ENCODE results near the gene CFAP221. TPM values are rescaled to one million over a fixed set of nuclear protein-coding genes. Genes with fewer than 3 reads are reported as not detected.

The CFAP221 gene
- total RNA-seq = 0.20 TPM

- DNase-seq = peak; percentile 25
Observed at GRCh38 chr2:119544075-119544938, at the start of gene CFAP221. CFAP221 (plus strand) TSS chr2:119544449; CDS start chr2:119546132, 1,683 bp downstream.

GRCh38 chr2:119495948-119496347, 48.3 kb upstream of the CFAP221 start:
- no peak for DNase-seq

DNA sequence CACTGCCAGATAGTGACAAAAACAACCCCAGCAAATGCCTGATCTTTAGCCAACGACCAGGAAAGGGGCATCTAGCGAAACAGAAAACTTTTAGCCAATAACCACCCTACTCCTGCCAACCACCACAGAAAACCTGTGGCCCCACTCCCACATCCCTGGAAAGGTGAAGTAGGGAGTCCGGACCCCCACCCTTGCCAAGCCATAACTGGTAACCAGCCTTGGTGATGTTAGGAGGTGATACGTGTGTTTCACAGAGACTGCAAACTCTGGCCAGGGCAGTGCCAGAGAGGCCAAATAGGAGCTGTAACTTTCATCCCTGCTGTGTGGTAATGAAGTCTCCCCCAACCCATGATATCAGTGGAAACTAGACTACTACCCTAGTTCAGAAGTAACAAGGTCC, 47.6 kb upstream of the CFAP221 start:
- no peak for DNase-seq

- no peak for DNase-seq
Observed at GRCh38 chr2:119508756-119509155, 35.5 kb upstream of the CFAP221 start.

DNA sequence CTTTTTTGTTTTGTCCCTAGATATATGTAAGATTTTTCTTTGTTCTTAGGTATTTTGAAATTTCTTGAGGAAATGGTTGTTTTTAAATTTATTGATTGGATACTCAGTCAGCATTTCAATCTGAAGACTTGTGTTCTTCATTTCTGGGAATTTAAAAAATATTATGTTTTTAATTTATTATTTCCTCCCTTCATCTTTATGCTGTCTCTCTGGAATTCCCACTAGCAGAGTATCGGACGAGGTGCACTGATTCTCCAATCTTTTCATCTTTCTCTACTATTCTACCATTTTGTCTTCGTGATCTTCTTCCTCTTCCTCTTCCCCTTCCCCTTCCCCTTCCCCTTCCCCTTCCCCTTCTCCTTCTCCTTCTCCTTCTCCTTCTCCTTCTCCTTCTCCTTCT, 32.3 kb upstream of the CFAP221 start:
- no peak for DNase-seq

GRCh38 chr2:119512946-119513345, 31.3 kb upstream of the CFAP221 start:
- no peak for DNase-seq

- no peak for DNase-seq
Observed at GRCh38 chr2:119513832-119514231, 30.4 kb upstream of the CFAP221 start.

DNA sequence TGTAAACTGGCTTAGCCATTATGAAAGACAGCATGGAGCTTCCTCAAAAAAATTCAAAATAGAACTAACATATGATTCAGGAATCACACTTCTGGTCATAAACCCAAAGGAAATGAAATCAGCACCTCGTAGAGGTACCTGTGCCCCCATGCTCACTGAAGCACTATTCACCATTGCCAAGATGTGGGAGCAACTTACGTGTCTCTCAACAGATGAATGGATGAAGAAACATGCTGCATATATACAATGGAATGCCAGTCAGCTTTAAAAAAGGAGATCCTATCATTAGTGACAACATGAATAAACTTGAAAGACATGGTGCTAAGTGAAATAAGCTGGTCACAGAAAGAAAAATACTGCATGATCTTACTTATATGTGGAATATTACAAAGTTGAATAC, 28.1 kb upstream of the CFAP221 start:
- no peak for DNase-seq

GRCh38 chr2:119517433-119517832, 26.8 kb upstream of the CFAP221 start:
- DNase-seq = no peak

GRCh38 chr2:119518401-119519056, 25.7 kb upstream of the CFAP221 start:
- no peak for DNase-seq

GRCh38 chr2:119519057-119519408, 25.2 kb upstream of the CFAP221 start:
- no peak for DNase-seq

- DNase-seq = no peak
Observed at GRCh38 chr2:119520696-119521432, 23.4 kb upstream of the CFAP221 start.

DNA sequence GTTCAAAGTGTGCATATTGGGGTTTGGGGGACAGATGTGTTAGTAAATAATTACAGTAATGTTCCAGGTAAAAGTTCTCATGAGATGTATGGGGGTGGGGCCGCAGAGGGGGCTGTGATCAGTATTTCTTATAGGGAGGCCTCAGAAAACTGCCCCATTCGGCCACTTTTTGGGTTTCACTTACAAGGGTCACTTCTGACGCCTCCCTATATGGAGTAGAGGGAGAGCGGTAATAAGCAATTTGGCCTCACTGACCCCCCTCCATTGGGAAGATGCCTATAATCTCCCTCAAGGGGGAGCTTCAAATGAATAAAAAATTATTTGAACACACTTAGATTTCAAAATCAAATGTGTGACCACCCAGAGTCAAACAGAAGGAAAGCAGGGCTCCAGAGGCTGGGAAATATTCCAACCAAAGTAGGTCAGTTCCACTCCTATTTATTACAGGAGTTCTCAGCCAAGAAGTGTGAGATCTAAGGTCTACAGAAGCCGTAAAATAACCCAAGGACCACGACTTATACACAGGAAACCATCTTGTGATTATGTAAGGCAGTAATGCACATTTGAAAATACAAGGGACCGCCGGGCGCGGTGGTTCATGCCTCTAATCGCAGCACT, 22.7 kb upstream of the CFAP221 start:
- no peak for DNase-seq

- no peak for DNase-seq
Observed at GRCh38 chr2:119522671-119523070, 21.6 kb upstream of the CFAP221 start.

- DNase-seq = no peak
Observed at GRCh38 chr2:119523383-119523951, 20.8 kb upstream of the CFAP221 start.

GRCh38 chr2:119523952-119524694, 20.1 kb upstream of the CFAP221 start, which contains the start of gene SCTR:
SCTR (minus strand) TSS chr2:119524483; CDS start chr2:119524226, 257 bp downstream.
- no peak for DNase-seq

DNA sequence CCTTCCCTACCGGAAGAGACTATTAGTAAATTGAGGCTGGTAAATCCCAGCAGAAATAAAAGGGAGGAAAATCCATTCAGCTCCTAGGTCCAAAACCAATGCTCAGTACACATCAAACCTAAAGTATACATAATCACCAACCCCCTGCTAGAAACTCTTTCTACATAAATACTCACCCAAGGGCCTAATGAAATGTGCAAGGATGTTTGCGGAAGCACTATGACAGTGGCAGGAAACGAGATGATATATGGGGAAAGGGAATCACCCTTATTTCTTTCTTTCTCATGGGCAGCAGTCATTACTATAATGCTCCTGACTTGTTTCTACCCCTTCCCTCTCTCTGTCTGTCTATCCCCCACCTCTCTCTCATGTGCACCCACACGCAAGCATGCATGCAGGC, 18.6 kb upstream of the CFAP221 start:
- no peak for DNase-seq

- DNase-seq = no peak
Observed at GRCh38 chr2:119527999-119528398, 16.2 kb upstream of the CFAP221 start.

DNA sequence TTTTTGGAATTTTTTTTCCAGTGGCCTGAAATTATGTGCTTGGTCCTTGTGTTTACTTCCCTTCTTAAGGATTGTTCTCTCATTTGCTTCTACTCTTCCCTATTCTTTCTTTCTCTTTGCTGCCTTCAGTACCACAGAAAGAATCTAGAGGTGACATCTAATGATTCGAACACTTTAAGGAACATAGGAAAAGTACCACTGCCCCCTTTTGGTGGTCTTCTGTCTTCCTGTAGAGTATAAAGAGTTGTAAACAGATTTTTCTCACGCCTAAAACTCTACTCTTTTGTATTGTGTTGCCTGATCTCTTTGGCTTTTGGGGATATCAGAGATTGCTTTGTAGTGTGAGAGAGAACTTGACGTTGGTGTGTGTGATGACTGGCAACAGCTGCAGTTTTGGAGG, 13.0 kb upstream of the CFAP221 start:
- no peak for DNase-seq

GRCh38 chr2:119533560-119533959, 10.7 kb upstream of the CFAP221 start:
- no peak for DNase-seq

- no peak for DNase-seq
Observed at GRCh38 chr2:119536211-119536610, 8.0 kb upstream of the CFAP221 start.

Data from skin of body (tissue), 2 donors.